Measurements from ENCODE around the gene ANAPC2.

Gene ANAPC2

GRCh38 chr9:137130176-137130755 is 58.1 kb downstream of the ANAPC2 start:
- DNase-seq (ENCODE audit: low read depth in 2 of 2, low spot score in 1 of 2), result no peak

DNA sequence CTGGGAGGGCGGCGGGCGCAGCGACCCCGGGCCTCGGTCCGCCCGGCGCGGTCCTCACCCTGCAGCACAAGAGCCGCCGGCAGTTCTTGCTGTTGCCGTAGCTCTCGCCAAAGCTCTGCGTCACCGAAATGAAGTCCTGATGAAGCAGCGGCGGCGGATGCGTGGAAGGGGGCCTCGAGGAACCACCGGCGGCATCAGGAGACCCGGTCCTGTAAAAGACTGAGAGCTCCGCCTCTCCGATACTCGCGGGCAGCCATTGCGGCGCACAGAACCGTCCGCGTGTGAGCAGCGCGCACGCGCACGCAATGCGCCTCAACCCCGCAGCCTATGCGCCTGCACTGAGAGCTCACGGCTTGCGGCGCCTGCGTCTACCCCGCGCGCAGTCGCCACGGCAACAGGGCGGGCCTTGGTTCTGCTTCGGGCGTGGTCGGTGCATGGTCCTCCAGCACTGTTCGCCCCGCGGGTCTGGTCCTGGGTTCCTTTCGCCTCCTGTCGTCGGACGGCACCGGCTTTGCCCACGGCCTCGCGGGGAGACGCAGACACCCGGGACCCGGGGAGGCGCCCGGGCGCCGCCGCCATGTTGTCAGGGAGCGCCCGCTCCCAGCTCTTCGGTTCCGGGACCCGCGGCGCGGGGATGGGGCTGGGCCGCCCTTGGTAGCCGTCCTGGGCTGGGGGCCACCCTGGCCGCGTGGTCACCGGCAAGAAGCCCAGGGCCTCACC is 58.7 kb downstream of the ANAPC2 start:
- DNase-seq (ENCODE audit: low read depth in 2 of 2, low spot score in 1 of 2), result peak; percentile 66 to 75

DNA sequence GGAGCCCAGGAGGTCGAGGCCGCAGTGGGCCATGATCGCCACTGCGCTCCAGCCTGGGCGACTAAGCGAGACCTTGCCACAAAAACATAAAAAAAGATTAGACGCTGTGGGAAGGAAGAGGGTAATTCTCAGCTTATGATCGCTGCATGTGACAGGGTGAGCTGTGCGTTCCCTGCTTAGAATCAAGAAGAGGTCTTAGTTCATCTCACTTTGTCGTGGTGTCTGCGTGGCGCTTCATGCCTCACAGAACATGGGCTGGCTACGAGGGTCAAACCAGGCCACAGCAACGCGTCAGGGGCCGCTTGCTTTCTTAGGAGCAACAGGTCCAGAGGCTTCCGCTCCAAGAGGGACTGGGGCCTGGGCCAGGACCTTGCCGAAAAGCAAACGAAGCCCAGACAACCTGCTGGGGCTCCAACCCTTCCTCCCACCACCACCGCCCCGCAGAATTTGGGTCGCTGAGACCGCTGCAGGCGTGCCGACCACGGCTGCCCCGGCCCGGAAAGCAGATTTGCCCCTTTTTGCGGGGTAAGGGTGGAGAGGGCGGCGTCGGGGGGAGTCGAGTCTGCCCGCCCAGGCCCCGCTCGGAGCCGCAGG is 59.4 kb downstream of the ANAPC2 start:
- no peak for DNase-seq (ENCODE audit: low read depth in 2 of 2, low spot score in 1 of 2)

DNA sequence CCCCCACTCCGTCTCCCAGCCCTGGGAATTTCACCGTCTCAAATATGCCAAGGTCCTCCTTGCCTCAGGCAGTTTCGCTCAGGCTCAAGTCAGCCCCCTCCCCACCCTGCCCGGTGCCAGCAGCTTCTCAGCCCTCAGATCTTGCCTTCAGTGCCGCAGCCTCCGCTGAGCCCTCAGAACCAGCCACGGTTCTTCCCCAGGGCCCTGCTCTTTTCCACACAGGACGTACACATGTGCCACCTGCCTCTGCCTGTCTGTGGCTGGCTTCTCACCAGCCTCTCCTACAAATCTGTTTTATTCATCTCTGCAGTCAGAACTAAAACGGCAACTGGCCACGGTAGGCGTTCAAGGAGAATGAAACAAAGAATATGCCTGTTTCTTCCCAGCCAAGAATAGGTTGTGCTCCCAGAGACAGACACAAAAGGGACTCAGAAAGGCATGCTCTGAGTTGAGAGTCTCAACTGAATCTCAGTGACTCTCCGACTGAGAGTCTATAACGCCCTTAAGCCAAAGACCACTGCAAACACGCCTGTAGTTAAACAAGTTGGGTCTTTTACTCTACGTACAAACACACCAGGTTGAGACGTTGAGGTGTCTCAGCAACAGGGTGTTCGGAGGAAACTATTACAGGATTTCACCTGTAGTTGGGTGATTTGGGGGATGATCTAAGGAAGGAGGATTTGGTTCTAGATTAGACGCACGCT is 60.0 kb downstream of the ANAPC2 start:
- DNase-seq (ENCODE audit: low read depth in 2 of 2, low spot score in 1 of 2), result no peak

DNA sequence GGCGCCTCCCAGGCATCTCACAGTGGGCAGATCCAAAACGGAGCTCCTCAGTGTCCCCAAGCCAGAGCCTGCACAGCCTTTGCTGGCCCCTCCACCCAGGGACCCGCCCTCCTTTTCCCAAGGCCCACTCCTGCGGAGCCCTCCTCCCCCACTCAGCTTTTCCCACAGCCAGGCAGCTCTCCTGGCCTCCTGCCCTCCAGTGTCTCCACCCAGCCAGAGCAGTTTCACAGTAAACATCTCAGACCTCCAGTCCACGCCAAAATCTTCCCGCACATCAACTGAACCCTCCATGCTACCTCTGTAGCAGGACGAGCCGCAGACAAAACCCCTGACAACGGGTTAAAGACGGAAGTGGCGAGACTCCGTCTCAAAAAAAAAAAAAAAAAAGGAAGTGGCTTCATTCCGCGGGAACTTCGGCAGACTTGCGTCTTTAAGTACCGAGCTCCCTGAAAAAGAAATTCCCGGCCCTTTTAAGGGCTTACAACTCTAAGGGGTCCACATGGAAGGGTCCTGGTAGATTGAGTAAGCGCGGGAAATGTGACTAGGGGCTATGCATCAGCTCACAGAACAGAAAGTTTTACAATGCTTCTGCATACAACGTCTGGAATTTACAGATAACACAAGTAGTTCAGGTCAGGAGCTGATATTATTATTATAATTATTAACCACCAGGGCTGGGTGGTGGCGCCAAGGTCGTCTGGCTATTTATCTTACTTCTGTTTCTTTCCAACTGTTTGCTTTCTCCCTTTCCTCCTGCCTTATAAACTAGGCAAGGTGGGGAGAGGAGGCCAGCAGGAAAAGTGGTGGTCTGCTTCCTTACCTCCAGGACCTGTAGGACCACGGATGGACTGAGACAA is 60.8 kb downstream of the ANAPC2 start:
- DNase-seq (ENCODE audit: low read depth in 2 of 2, low spot score in 1 of 2), result no peak

GRCh38 chr9:137126786-137127185 is 61.6 kb downstream of the ANAPC2 start:
- no peak for DNase-seq (ENCODE audit: low read depth in 2 of 2, low spot score in 1 of 2)

Data from stimulated activated CD8-positive, alpha-beta memory T cell treated with anti-CD3 and anti-CD28 coated beads, Interleukin-4, amount 100 ng/mL, for 1 hour (primary cell).